ENCODE data around the gene MME. TPM values are rescaled to one million over a fixed set of nuclear protein-coding genes. Genes with fewer than 3 reads are reported as not detected.

The MME gene
- total and polyA plus RNA-seq, 2 of the 8 experiments (the other 6 are each of a cell fraction or from before 2014, with no cell fraction given): 5.0 to 39.6 TPM

DNA sequence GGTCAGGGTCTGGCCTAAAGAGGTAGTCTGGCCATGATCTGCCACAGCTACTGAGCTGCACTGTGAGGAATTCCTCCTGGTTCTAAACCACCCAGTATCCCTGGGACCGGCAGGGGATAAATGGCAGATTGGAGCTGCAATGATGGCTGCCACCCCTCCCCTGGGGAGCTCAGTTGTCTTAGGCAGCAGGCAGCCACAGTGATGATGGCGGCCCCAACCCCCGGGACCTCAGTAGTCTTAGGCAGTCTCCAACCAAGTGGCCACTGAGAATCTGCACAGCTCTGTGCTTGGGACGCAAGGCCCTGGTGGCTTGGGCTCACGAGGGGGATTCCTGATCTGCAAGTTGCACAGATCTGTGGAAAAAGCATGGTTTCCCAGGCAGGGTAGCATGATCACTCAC lies 145.3 kb downstream of the MME start:
- H3K79me2 ChIP-seq (ENCODE audit: control insufficient read depth in 1 of 2, insufficient read depth in 2 of 2, low read length in 2 of 2): no peaks in the 10 kb centered on the region
- H3K4ac ChIP-seq (replicated peaks; ENCODE audit: insufficient read length, low read depth, low read length): no peak overlapping the region
- no peaks in the 10 kb centered on the region for H3K79me1 ChIP-seq (ENCODE audit: low read depth, low read length)
- DNase-seq (ENCODE audit: low read depth in 1 of 2, low spot score in 2 of 2) (no peak), FAIRE-seq (no peak)
- H3K14ac ChIP-seq (ENCODE audit: insufficient read length): no peak overlapping the region
- H3K9me3 ChIP-seq (ENCODE audit: insufficient read depth in 2 of 2, low read depth in 1 of 2, low read length in 1 of 2): no peaks in the 10 kb centered on the region
- no peak overlapping the region for H2AK5ac ChIP-seq (ENCODE audit: low read depth, low read length)
- peak overlapping the region; percentile 70; the same call in 1 of the 2 replicates for H2AFZ ChIP-seq (ENCODE audit: low read length)
- no peaks in the 10 kb centered on the region for H4K20me1 ChIP-seq (replicated peaks in 1 of 2; ENCODE audit: control insufficient read depth in 1 of 2, insufficient read depth in 2 of 2, low read length in 2 of 2)
- no peak overlapping the region for H4K91ac ChIP-seq (replicated peaks; ENCODE audit: insufficient read length, low read length)
- H2BK5ac ChIP-seq (ENCODE audit: low read depth, low read length): no peak overlapping the region
- no peak overlapping the region for H2BK12ac ChIP-seq (ENCODE audit: low read depth, low read length)
- no peaks in the 10 kb centered on the region for H3K27me3 ChIP-seq (replicated peaks in 1 of 4; ENCODE audit: control insufficient read depth in 3 of 4, extremely low read depth in 1 of 4, insufficient read depth in 3 of 4, low read length in 3 of 4)
- no peak overlapping the region for H3K9ac ChIP-seq (replicated peaks in 1 of 4; ENCODE audit: extremely low read depth in 1 of 4, low read depth in 3 of 4, low read length in 3 of 4)
- no peaks in the 10 kb centered on the region for H3K36me3 ChIP-seq (ENCODE audit: control insufficient read depth in 2 of 4, insufficient read depth in 4 of 4, low read length in 3 of 4)
- no peak overlapping the region for H4K8ac ChIP-seq (ENCODE audit: extremely low read depth, insufficient read depth, low read length)
- WGBS, 2 experiments (ENCODE audit: extremely low coverage in 1 of 2, insufficient coverage in 1 of 2, insufficient read length in 1 of 2, insufficient replicate concordance in 2 of 2, low coverage in 1 of 2, low lambda C conversion rate in 2 of 2, missing lambda C conversion rate in 1 of 2): 95% methylated on average over 5 of the region's 5 CpGs; no CpG with 5 or more reads in 1 of the 2 experiments
- H2BK120ac ChIP-seq (replicated peaks; ENCODE audit: low read depth, low read length): no peak overlapping the region
- H3K27ac ChIP-seq (ENCODE audit: low read depth, low read length): no peak overlapping the region
- H3K4me2 ChIP-seq (ENCODE audit: insufficient read depth in 1 of 2, low read depth in 2 of 2, low read length in 2 of 2): no peak overlapping the region
- H3K56ac ChIP-seq (replicated peaks; ENCODE audit: insufficient read length, low read depth, low read length): no peak overlapping the region
- H3K4me3 ChIP-seq (ENCODE audit: extremely low read depth in 1 of 4, insufficient read depth in 2 of 4, low read depth in 3 of 4, low read length in 4 of 4): no peak overlapping the region
- H3K23me2 ChIP-seq (ENCODE audit: low read depth, low read length): no peaks in the 10 kb centered on the region
- CTCF ChIA-PET (ENCODE audit: partially characterized antibody): interaction anchor here (1.7 kb wide), 1 partner anchor 13 kb away, joined by 4 read pairs; no protein-coding TSS in a partner anchor
- H4K5ac ChIP-seq (ENCODE audit: insufficient read length, low read depth, low read length): no peak overlapping the region
- H3K23ac ChIP-seq (ENCODE audit: insufficient read length): no peak overlapping the region
- H3K18ac ChIP-seq (ENCODE audit: extremely low read depth, low read length): no peak overlapping the region; the same call in 1 of the 2 replicates
- H3K4me1 ChIP-seq (replicated peaks in 1 of 4; ENCODE audit: control insufficient read depth in 3 of 4, insufficient read depth in 4 of 4, low read length in 3 of 4): no peaks in the 10 kb centered on the region
- POLR2A ChIA-PET (ENCODE audit: partially characterized antibody): no interaction called here
- H2BK15ac ChIP-seq (ENCODE audit: low read length): no peak overlapping the region
- no peak overlapping the region for H2BK20ac ChIP-seq (ENCODE audit: low read length)
- no peak for TF ChIP-seq SUZ12 (IDR thresholded peaks at IDR 0.05; ENCODE audit: low read length)
- no peak for TF ChIP-seq TBP (IDR thresholded peaks at IDR 0.05; ENCODE audit: low read depth, low read length)

Data from H1 (cell line).